GM21367 (cell line): Measurements from ENCODE around the gene SPDYE1.
"Not testable (repeated sequence)": the region's sequence is repeated elsewhere in the genome, so short reads cannot be mapped to it uniquely, and the experiment has no call there.

Experiments used
- ATAC-seq: cut with Tn5 transposase; IDR thresholded peaks from one replicate; pipeline ENCODE4 v1.9.1; 2021; ENCODE audit not compliant: unreplicated experiment

SPDYE1 gene

GRCh38 chr7:43997532-43997931 is at the start of gene SPDYE1:
Gene SPDYE1 (plus strand): TSS chr7:43997897. CDS start chr7:43999950, 2,053 bp downstream.
- ATAC-seq, result not testable (repeated sequence)

GRCh38 chr7:43952028-43952427 is 45.7 kb upstream of the SPDYE1 start:
- ATAC-seq, result no peak

GRCh38 chr7:43953071-43953470 is 44.6 kb upstream of the SPDYE1 start:
- ATAC-seq, result no peak

- peak; percentile 73 for ATAC-seq
Measured at GRCh38 chr7:43954524-43955228, 43.0 kb upstream of the SPDYE1 start.

- ATAC-seq, result no peak
Measured at GRCh38 chr7:43956027-43956426, 41.7 kb upstream of the SPDYE1 start.

GRCh38 chr7:43960933-43961332 is 36.8 kb upstream of the SPDYE1 start:
- ATAC-seq, result no peak

GRCh38 chr7:43966392-43966791 is 31.3 kb upstream of the SPDYE1 start:
- ATAC-seq, result not testable (repeated sequence)

- ATAC-seq, result not testable (repeated sequence)
Measured at GRCh38 chr7:43968172-43969040, 29.3 kb upstream of the SPDYE1 start.

- ATAC-seq, result not testable (repeated sequence)
Measured at GRCh38 chr7:43969586-43969985, 28.1 kb upstream of the SPDYE1 start.

- not testable (repeated sequence) for ATAC-seq
Measured at GRCh38 chr7:43970698-43971097, 27.0 kb upstream of the SPDYE1 start.

GRCh38 chr7:43974033-43974573 is 23.6 kb upstream of the SPDYE1 start:
- ATAC-seq, result not testable (repeated sequence)

GRCh38 chr7:43974725-43975482 is 22.8 kb upstream of the SPDYE1 start:
- not testable (repeated sequence) for ATAC-seq

- ATAC-seq, result no peak
Measured at GRCh38 chr7:43977525-43977924, 20.2 kb upstream of the SPDYE1 start.

- ATAC-seq, result not testable (repeated sequence)
Measured at GRCh38 chr7:43978102-43978501, 19.6 kb upstream of the SPDYE1 start.

GRCh38 chr7:43982848-43983247 is 14.8 kb upstream of the SPDYE1 start:
- ATAC-seq, result not testable (repeated sequence)

- ATAC-seq, result not testable (repeated sequence)
Measured at GRCh38 chr7:43983736-43984135, 14.0 kb upstream of the SPDYE1 start.

- peak; percentile 46 for ATAC-seq
Measured at GRCh38 chr7:43985904-43986864, 11.5 kb upstream of the SPDYE1 start.

GRCh38 chr7:43987476-43987875 is 10.2 kb upstream of the SPDYE1 start:
- ATAC-seq, result not testable (repeated sequence)

- not testable (repeated sequence) for ATAC-seq
Measured at GRCh38 chr7:43990011-43990585, 7.6 kb upstream of the SPDYE1 start.
